ENCODE data around the gene MRPL34.

GRCh38 chr19:17293605-17294004 is 12.1 kb upstream of the MRPL34 start:
- TF ChIP-seq CTCF (IDR thresholded peaks at IDR 0.05; ENCODE audit: insufficient read depth, low read depth, low read length), result no peak
- no peak for TF ChIP-seq EZH2 (IDR thresholded peaks at IDR 0.05; ENCODE audit: insufficient read depth, low read length)
